ENCODE results near the gene CRIP2.

- no peak for TF ChIP-seq MAX (IDR thresholded peaks at IDR 0.05; ENCODE audit: insufficient read depth, insufficient read length)
- TF ChIP-seq CTCF (IDR thresholded peaks at IDR 0.05; ENCODE audit: extremely low read depth in 1 of 2, insufficient read depth in 1 of 2, low read depth in 1 of 2, low read length in 2 of 2): no peak
- no peak for TF ChIP-seq POLR2A (IDR thresholded peaks at IDR 0.05; ENCODE audit: low read depth, low read length)
- TF ChIP-seq POLR2AphosphoS5 (IDR thresholded peaks at IDR 0.05; ENCODE audit: insufficient read depth, low read depth, low read length): no peak
- TF ChIP-seq EZH2 (IDR thresholded peaks at IDR 0.05; ENCODE audit: borderline replicate concordance, low read depth, low read length, severe bottlenecking): no peak
- TF ChIP-seq MYC (IDR thresholded peaks at IDR 0.05; ENCODE audit: low read depth, low read length): no peak
- TF ChIP-seq JUN (IDR thresholded peaks at IDR 0.05; ENCODE audit: borderline replicate concordance, insufficient read depth, insufficient read length, low read depth): no peak
- no peak for TF ChIP-seq FOS (IDR thresholded peaks at IDR 0.05; ENCODE audit: borderline replicate concordance, insufficient read depth, low read length)
Measured at GRCh38 chr14:105498430-105499255, 24.0 kb downstream of the CRIP2 start.

All from endothelial cell of umbilical vein (primary cell).